ENCODE measurements around the gene SDC3.
A peak's percentile ranks its signal among the peaks of the same experiment; 100 is the strongest.

SDC3 gene

GRCh38 chr1:30845237-30845903 lies 63.2 kb downstream of the SDC3 start:
- DNase-seq: no peak

GRCh38 chr1:30844631-30845030 lies 63.9 kb downstream of the SDC3 start:
- no peak for DNase-seq

GRCh38 chr1:30842697-30843354 lies 65.7 kb downstream of the SDC3 start:
- no peak for DNase-seq

- DNase-seq: no peak
Observed at GRCh38 chr1:30840904-30841598, 67.5 kb downstream of the SDC3 start.

- no peak for DNase-seq
Observed at GRCh38 chr1:30839827-30840359, 68.7 kb downstream of the SDC3 start.

- DNase-seq: no peak
Observed at GRCh38 chr1:30838996-30839395, 69.6 kb downstream of the SDC3 start.

GRCh38 chr1:30837653-30838052 lies 70.9 kb downstream of the SDC3 start:
- no peak for DNase-seq

GRCh38 chr1:30834253-30834652 lies 74.3 kb downstream of the SDC3 start:
- DNase-seq: peak; percentile 27

GRCh38 chr1:30830537-30830936 lies 78.0 kb downstream of the SDC3 start:
- no peak for DNase-seq

- no peak for DNase-seq
Observed at GRCh38 chr1:30829889-30830288, 78.7 kb downstream of the SDC3 start.

- DNase-seq: no peak
Observed at GRCh38 chr1:30824736-30825429, 83.7 kb downstream of the SDC3 start.

GRCh38 chr1:30823969-30824735 lies 84.4 kb downstream of the SDC3 start:
- peak; percentile 95 for DNase-seq

GRCh38 chr1:30823627-30823968 lies 85.0 kb downstream of the SDC3 start:
- no peak for DNase-seq

- no peak for DNase-seq
Observed at GRCh38 chr1:30822966-30823581, 85.5 kb downstream of the SDC3 start.

GRCh38 chr1:30822006-30822405 lies 86.6 kb downstream of the SDC3 start:
- no peak for DNase-seq

- DNase-seq: no peak
Observed at GRCh38 chr1:30820299-30820698, 88.3 kb downstream of the SDC3 start.

Data from NCI-H2171 treated with DMSO at 0.1 percent for 48 hours (cell line).